DMS153 (cell line): ENCODE measurements around the gene HID1.
A peak's percentile ranks its signal among the peaks of the same experiment; 100 is the strongest.
"Not testable (repeated sequence)": the region's sequence is repeated elsewhere in the genome, so short reads cannot be mapped to it uniquely, and the experiment has no call there.

Experiments
- DNase-seq: peaks from one replicate; lab custom pipeline; 2025; lab: John Stamatoyannopoulos, UW

Gene HID1

GRCh38 chr17:74970395-74970794, 2.2 kb downstream of the HID1 start:
- no peak for DNase-seq

DNA sequence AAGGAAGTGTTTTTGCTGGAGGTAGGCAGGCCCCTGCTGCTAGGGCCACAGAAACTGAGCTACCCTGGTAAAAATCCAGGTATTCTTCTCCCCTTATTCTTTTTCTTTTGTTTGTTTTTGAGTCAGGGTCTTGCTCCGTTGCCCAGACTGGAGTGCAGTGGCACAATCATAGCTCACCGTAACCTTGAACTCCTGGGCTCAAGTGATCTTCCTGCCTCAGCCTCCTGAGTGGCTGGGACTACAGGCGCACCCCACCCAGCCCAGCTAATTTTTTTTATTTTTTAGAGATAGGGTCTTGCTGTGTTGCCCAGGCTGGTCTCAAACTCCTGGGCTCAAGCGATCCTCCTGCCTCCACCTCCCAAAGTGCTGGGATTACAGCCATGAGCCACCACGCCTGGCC, 3.1 kb downstream of the HID1 start:
- not testable (repeated sequence) for DNase-seq

- DNase-seq = no peak
Measured at GRCh38 chr17:74968361-74968780, 4.2 kb downstream of the HID1 start.

DNA sequence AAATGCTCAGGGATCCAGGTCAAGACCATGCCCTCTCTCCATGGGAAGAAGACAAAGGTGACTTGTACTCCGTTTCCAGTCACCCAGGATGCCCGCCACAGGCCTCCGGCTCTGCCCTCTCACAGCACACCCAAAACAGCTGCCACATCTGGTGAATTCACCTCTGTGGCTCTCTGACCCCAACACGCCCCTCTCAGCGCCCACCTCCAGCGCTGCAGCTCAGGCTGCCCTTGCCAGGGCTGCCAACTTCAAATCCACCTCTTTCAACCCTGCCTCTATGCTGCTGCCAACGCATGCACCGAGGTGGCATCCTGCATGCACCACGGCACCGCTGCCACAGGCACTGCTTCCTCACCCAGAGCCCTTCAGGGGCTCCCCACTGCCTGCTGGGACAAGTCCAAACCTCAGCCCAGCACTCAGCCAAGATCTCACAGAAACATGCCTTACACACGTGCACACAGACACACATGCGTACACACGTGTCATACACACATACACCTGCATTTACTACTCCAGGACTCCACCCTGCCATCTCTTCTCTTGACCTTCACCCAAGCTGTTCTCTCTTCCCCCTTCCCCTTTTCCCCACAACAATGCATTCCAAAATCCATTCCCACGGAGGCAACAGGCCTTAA, 7.5 kb downstream of the HID1 start:
- DNase-seq = no peak

GRCh38 chr17:74964246-74964761, 8.3 kb downstream of the HID1 start:
- no peak for DNase-seq

- DNase-seq = no peak
Measured at GRCh38 chr17:74963656-74964055, 8.9 kb downstream of the HID1 start.

GRCh38 chr17:74962622-74963394, 9.8 kb downstream of the HID1 start:
- DNase-seq = no peak

- DNase-seq = peak; percentile 57
Measured at GRCh38 chr17:74961657-74962350, 10.8 kb downstream of the HID1 start.

- DNase-seq = no peak
Measured at GRCh38 chr17:74960570-74961342, 11.8 kb downstream of the HID1 start.

DNA sequence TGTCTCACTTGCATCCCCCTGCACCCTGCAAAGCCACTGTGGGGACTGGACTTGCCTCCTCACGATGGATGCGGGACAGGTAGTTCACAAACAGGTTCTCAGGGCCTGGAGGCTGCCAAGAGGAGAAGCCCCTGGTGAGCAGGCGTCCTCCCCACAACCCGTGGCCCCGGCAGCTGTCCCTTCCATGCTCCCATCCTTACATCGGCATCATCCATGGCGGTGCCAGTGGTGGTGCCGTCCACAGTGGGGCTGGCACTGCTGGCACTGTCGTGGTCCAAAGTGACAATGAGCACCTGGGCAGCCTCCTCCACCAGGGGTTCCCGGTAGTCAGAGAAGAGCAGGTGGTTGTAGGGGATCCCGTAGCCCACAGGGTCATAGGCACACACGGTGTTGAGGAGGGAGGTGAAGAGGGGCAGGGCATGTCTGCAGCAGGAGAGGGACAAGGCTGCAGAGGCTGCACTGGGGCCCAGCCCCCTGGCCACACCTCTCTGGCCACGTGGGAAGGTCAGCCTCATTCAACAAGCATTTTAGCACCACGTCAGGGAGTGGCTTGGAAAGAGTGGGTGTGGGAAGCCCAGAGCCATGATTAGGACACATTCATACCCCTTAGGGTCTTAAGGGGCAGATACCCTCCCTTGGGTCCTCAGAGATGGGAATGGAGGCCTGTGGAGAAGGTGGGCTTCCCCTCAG, 12.6 kb downstream of the HID1 start:
- DNase-seq = no peak

DNA sequence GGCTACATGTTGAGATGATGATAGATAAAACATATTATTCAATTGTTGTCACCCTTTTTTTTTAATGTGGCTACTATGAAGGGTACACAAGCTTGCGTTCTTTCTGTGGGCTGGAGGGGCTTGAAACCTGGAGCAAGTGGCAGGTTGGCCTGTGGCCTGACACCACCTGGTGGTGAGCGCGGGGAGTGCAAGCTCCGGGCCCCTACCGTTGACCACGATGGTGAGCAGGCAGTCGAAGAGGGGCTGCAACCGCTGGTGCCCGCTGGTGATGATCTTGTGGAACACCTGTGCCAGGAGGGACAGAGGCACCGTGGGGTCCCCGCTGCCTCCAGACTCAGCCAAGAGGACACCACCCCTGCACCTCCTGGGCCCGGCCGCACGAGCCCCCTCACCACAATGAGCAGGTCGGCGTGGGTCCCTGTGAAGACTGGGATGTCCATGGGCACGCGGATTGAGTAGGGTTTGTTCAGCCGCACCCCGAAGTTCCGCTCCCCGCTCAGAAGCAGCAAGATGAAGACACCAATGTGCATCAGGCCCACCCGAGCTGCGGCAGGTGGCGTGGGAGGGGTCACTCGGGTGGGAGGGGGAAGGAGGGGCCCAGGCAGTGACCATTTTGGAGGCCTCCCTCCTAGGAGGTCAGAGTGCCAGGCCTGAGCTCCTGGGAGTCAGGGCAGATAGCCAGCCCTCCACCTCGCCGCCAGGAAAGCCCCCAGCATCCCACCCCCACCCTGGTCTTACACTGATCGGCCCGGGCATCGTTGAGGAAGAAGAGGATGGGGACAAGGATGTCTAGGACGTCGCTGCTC, 14.4 kb downstream of the HID1 start:
- peak; percentile 4 for DNase-seq

GRCh38 chr17:74956093-74956492, 16.5 kb downstream of the HID1 start:
- no peak for DNase-seq

DNA sequence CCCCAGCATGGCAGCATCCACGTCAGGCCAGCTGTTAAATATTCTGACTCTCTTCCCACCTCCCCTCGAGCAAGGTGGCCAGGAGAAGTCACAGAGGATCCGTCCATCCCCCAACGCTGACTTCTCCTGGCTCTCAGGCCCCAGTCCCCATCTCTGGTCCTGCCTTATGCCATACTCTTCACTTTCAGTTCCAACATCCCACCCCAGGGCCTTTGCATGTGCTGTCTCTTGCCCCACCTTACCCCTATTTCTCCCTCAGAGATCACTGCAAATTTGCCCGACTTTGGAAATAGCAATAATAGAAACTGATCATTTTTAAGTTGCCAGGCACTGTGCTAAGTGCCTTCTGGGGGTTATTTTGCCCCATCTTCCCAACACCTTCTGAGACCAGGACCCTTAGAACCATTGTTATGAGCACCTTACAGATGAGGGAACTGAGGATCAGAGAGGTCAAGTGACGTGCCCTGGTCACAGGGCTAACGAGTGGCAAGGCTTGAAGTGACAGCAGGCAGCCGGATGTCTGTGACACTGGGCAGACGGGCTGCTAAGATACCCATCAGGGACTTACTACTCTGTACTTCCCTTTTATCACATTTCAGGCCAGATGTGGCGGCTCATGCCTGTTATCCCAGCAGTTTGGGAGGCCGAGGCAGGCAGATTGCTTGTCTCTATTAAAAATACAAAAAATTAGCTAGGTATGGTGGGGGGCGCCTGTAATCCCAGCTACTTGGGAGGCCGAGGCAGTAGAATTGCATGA, 17.7 kb downstream of the HID1 start:
- no peak for DNase-seq

DNA sequence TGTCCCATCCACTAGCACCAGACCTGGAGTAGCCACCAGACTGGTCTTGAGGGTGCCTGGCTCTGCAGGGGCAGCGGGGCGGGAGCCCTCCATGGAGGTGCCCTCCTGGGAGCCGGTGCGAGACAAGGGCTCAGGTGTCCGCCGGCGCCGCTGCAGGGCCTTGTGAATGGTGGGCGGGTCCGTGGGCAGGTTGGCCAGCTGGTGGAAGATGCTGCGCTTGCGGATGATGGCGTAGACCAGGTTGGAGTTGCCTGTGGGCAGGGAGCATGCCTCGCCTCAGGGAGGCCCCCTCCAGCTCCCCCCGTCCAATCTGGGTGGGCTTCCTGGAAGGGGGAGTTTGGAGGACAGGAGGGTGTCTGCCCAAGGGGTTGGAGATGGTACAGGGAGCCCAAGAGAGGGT, 18.4 kb downstream of the HID1 start:
- no peak for DNase-seq

- DNase-seq = no peak
Measured at GRCh38 chr17:74953134-74953687, 19.3 kb downstream of the HID1 start.

- no peak for DNase-seq
Measured at GRCh38 chr17:74952431-74953133, 20.0 kb downstream of the HID1 start.

DNA sequence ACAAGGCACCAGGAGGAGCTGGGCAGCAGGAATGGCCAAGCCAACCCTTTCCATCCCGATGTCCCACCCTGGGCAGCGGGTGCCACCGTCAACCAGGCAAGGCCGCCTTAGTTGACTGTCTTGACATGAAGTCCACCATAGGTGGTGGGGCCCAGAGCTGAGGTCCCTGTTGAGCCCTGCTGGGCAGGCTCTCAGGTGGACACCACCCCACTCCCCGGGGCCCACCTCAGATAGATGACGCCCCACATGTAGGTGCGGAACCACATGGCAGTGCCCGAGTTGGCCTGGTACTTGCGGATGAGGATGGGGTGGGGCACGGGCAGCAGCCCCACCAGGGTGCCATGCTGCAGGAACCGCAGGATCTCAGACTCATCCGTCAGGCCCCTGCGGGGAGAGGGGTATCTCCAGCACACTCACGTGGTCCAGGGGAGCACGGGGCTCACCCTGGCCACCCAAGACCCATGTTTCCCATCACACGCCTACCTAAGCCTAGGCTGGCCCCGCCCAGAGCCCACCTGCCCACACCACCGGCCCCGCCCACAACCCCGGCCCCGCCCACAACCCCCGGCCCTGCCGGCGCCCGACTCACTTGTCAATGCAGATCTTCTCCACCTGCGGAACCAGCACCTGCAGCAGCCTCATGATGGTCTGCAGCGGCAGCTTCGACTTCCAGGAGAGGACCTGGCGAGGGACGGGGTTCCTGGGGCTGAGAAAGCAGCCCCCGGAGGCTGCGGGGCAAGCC, 20.7 kb downstream of the HID1 start:
- no peak for DNase-seq

DNA sequence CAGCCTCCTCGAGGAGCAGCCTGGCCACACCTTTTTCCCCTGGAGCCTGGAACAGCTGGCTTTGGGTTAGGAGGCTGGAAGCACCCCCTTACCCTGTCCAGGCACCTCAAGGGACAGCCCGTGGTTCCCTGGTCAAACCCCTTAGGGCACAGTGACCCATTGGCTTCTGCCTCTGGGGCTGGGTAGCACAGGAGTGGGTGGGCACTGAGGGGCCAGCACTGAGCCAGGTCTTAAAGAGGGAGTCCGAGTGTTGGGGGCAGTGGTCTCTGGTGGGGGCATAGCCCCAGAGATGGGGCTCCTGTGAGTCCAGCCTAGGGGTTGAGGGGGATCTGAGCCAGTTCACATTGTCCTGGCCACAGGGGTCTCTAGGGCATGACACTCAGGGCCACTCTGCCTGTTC, 21.5 kb downstream of the HID1 start:
- no peak for DNase-seq
